ENCODE results near the gene CERK. TPM values are rescaled to one million over a fixed set of nuclear protein-coding genes. Genes with fewer than 3 reads are reported as not detected.

CERK gene
- total and polyA plus RNA-seq, 2 of the 13 experiments (the other 11 are each of a cell fraction or from before 2014, with no cell fraction given) = 40.3 to 41.9 TPM

GRCh38 chr22:46639843-46640242, 98.2 kb downstream of the CERK start:
- H2AFZ ChIP-seq (ENCODE audit: low read length) = no peak overlapping the region
- DNase-seq (ENCODE audit: low spot score) (no peak), ATAC-seq (no peak), FAIRE-seq (no peak)
- H3K27me3 ChIP-seq (ENCODE audit: control insufficient read depth in 1 of 2, insufficient read depth in 2 of 2, low read length in 2 of 2) = no peaks in the 10 kb centered on the region
- ChIA-PET POLR2A (no interaction called here), CTCF (ENCODE audit: low intra/inter-chr PET ratio, low total read pairs) (no interaction called here)
- no peaks in the 10 kb centered on the region for H4K20me1 ChIP-seq (ENCODE audit: insufficient read depth, low read length)
- H3K79me2 ChIP-seq (ENCODE audit: insufficient read depth, low read length) = no peaks in the 10 kb centered on the region
- H3K9me3 ChIP-seq (ENCODE audit: low read length) = no peaks in the 10 kb centered on the region
- intact Hi-C loops (cut with micrococcal nuclease; ENCODE audit: unreplicated experiment) (loop anchor here (5.0 kb wide), 1 partner anchor 78 kb away; no protein-coding TSS in a partner anchor), in situ Hi-C loops (cut with HindIII; ENCODE audit: extremely low pct_ligation_motif_present, low pct_unique_long_range_greater_than_20kb) (no loop called here)
- no peaks in the 10 kb centered on the region for H3K36me3 ChIP-seq (replicated peaks in 1 of 2; ENCODE audit: control insufficient read depth in 1 of 2, insufficient read depth in 2 of 2, low read length in 2 of 2)
- WGBS (ENCODE audit: low lambda C conversion rate) = 95% methylated on average over 9 of the region's 11 CpGs
- H3K27ac ChIP-seq (ENCODE audit: extremely low read length, insufficient read depth, low read length) = peak overlapping the region; percentile 86
- BruUV-seq (replicated peaks) = no TSS peak
- no peak overlapping the region for H3K4me2 ChIP-seq (ENCODE audit: low read depth, low read length)
- H3K4me1 ChIP-seq (ENCODE audit: insufficient read depth, low read length) = peaks cover 46% of the 10 kb centered on the region
- H3K4me3 ChIP-seq (replicated peaks in 1 of 3; ENCODE audit: insufficient read depth in 1 of 3, low read depth in 2 of 3, low read length in 3 of 3) = no peak overlapping the region
- H3K9ac ChIP-seq (ENCODE audit: insufficient read depth, low read depth, low read length) = no peak overlapping the region
- no peak for TF ChIP-seq NPAS2 (CRISPR knock-in tag; IDR thresholded peaks at IDR 0.05; ENCODE audit: borderline replicate concordance)
- no peak for TF ChIP-seq PBX2 (CRISPR knock-in tag; IDR thresholded peaks at IDR 0.05)
- no peak for TF ChIP-seq KLF15 (CRISPR knock-in tag; IDR thresholded peaks at IDR 0.05; ENCODE audit: borderline replicate concordance)
- no peak for TF ChIP-seq NR2F6 (IDR thresholded peaks at IDR 0.05)
- no peak for TF ChIP-seq NR2F6 (CRISPR knock-in tag; IDR thresholded peaks at IDR 0.05)
- TF ChIP-seq SOX13 (IDR thresholded peaks at IDR 0.05) = no peak
- no peak for TF ChIP-seq SOX13 (CRISPR knock-in tag; conservative IDR thresholded peaks at IDR 0.05 in 1 of 2, IDR thresholded peaks at IDR 0.05 in 1 of 2)
- no peak for TF ChIP-seq ZNF143 (CRISPR knock-in tag; IDR thresholded peaks at IDR 0.05)
- TF ChIP-seq CHCHD3 (CRISPR knock-in tag; IDR thresholded peaks at IDR 0.05) = no peak
- TF ChIP-seq ZNF75D (CRISPR knock-in tag; IDR thresholded peaks at IDR 0.05; ENCODE audit: borderline replicate concordance) = no peak
- TF ChIP-seq TFDP2 (CRISPR knock-in tag; IDR thresholded peaks at IDR 0.05) = no peak
- TF ChIP-seq TARDBP (CRISPR knock-in tag; IDR thresholded peaks at IDR 0.05) = no peak
- TF ChIP-seq DZIP1 (CRISPR knock-in tag; IDR thresholded peaks at IDR 0.05) = peak; percentile 20; the same call in 1 of the 2 replicates
- TF ChIP-seq ZNF142 (CRISPR knock-in tag; IDR thresholded peaks at IDR 0.05) = no peak

All from HepG2 (cell line).